ENCODE data around the gene LTBP3. TPM values are rescaled to one million over a fixed set of nuclear protein-coding genes. Genes with fewer than 3 reads are reported as not detected.

The LTBP3 gene
- total RNA-seq, 2 donors from 2014 or later, result 492 to 512 TPM

- Histone ChIP-seq H3K4me1 (ENCODE audit: control insufficient read depth in 1 of 2, low read depth in 2 of 2) (peaks cover 88 to 96% of the 10 kb centered on the region in 2 donors), H3K9me3 (no peaks in the 10 kb centered on the region), H3K27me3 (replicated peaks; ENCODE audit: insufficient read depth) (no peaks in the 10 kb centered on the region), H3K4me3 (peak overlapping the region; percentile 50), H3K36me3 (no peaks in the 10 kb centered on the region), H3K27ac (peak overlapping the region; percentile 99 to 100)
- ATAC-seq (ENCODE audit: insufficient number of reproducible peaks, low FRiP score, low read depth) (peak; percentile 47), DNase-seq (ENCODE audit: low spot score) (peak; percentile 84)
- no peak for TF ChIP-seq CTCF (IDR thresholded peaks at IDR 0.05)
These were observed 66.4 kb downstream of the LTBP3 start for GRCh38 chr11:65491614-65492386.

GRCh38 chr11:65491163-65491465 is 67.0 kb downstream of the LTBP3 start:
- H3K4me1 ChIP-seq (ENCODE audit: control insufficient read depth in 1 of 2, low read depth in 2 of 2), result peaks cover 88 to 96% of the 10 kb centered on the region in 2 donors
- no peak for ATAC-seq (ENCODE audit: insufficient number of reproducible peaks, low FRiP score, low read depth)
- H3K27ac ChIP-seq, result peak overlapping the region; percentile 99 to 100
- TF ChIP-seq CTCF (IDR thresholded peaks at IDR 0.05), result no peak
- H3K9me3 ChIP-seq, result no peaks in the 10 kb centered on the region
- H3K4me3 ChIP-seq, result peak overlapping the region; percentile 50
- H3K27me3 ChIP-seq (replicated peaks; ENCODE audit: insufficient read depth), result no peaks in the 10 kb centered on the region
- no peaks in the 10 kb centered on the region for H3K36me3 ChIP-seq
- no peak for DNase-seq (ENCODE audit: low spot score)

GRCh38 chr11:65489706-65490320 is 68.3 kb downstream of the LTBP3 start:
- Histone ChIP-seq H3K4me3 (peak overlapping the region; percentile 61), H3K36me3 (no peaks in the 10 kb centered on the region), H3K9me3 (no peaks in the 10 kb centered on the region), H3K4me1 (ENCODE audit: control insufficient read depth in 1 of 2, low read depth in 2 of 2) (peaks cover 86 to 96% of the 10 kb centered on the region in 2 donors), H3K27me3 (replicated peaks; ENCODE audit: insufficient read depth) (no peaks in the 10 kb centered on the region), H3K27ac (peak overlapping the region; percentile 99 to 100)
- no peak for ATAC-seq (ENCODE audit: insufficient number of reproducible peaks, low FRiP score, low read depth)
- DNase-seq (ENCODE audit: low spot score), result no peak
- no peak for TF ChIP-seq CTCF (IDR thresholded peaks at IDR 0.05)

GRCh38 chr11:65489035-65489705 is 69.0 kb downstream of the LTBP3 start:
- H3K27ac ChIP-seq, result peak overlapping the region; percentile 99 to 100
- peaks cover 80 to 96% of the 10 kb centered on the region in 2 donors for H3K4me1 ChIP-seq (ENCODE audit: control insufficient read depth in 1 of 2, low read depth in 2 of 2)
- TF ChIP-seq CTCF (IDR thresholded peaks at IDR 0.05), result no peak
- ATAC-seq (ENCODE audit: insufficient number of reproducible peaks, low FRiP score, low read depth) (peak; percentile 8), DNase-seq (ENCODE audit: low spot score) (peak; percentile 58)
- no peaks in the 10 kb centered on the region for H3K27me3 ChIP-seq (replicated peaks; ENCODE audit: insufficient read depth)
- H3K4me3 ChIP-seq, result peak overlapping the region; percentile 61
- no peaks in the 10 kb centered on the region for H3K36me3 ChIP-seq
- H3K9me3 ChIP-seq, result no peaks in the 10 kb centered on the region

Other genes with a start within 250 kb of the LTBP3 start
- 10 to 100 TPM in 1 of 2 donors, 1 to 10 TPM in 1; 8.5 to 18.7 TPM for gene CDC42EP2, start 243.5 kb downstream of the LTBP3 start, total RNA-seq
- gene DPF2, start 224.5 kb downstream of the LTBP3 start, total RNA-seq, result 10 to 100 TPM; 33.3 to 49.4 TPM
- not detected for gene TIGD3, start 203.6 kb downstream of the LTBP3 start, total RNA-seq
- gene SLC25A45, start 175.7 kb downstream of the LTBP3 start, total RNA-seq, result 10 to 100 TPM; 19.0 to 26.7 TPM
- gene FRMD8, start 171.7 kb downstream of the LTBP3 start, total RNA-seq, result 10 to 100 TPM; 45.2 to 45.9 TPM
- gene NEAT1, start 135.6 kb downstream of the LTBP3 start, total RNA-seq, result 1,000 to 10,000 TPM in 1 of 2 donors, 100 to 1,000 TPM in 1; 848 to 1,659 TPM
- gene MALAT1, start 59.3 kb downstream of the LTBP3 start, total RNA-seq, result over 10,000 TPM; 20,776 to 38,952 TPM
- 100 to 1,000 TPM in 1 of 2 donors, 10 to 100 TPM in 1; 96.8 to 106 TPM for gene SCYL1, start 33.3 kb downstream of the LTBP3 start, total RNA-seq
- 10 to 100 TPM; 38.4 to 51.7 TPM for gene ZNRD2, start 12.1 kb upstream of the LTBP3 start, total RNA-seq
- gene FAM89B, start 14.2 kb upstream of the LTBP3 start, total RNA-seq, result 100 to 1,000 TPM in 1 of 2 donors, 10 to 100 TPM in 1; 53.3 to 127 TPM
- gene EHBP1L1, start 17.7 kb upstream of the LTBP3 start, total RNA-seq, result 100 to 1,000 TPM; 286 to 395 TPM
- under 1 TPM in 1 of 2 donors, not detected in 1; 0.95 TPM for gene KCNK7, start 37.4 kb upstream of the LTBP3 start, total RNA-seq
- 10 to 100 TPM; 48.3 to 62.8 TPM for gene MAP3K11, start 55.9 kb upstream of the LTBP3 start, total RNA-seq
- 10 to 100 TPM; 37.5 to 39.5 TPM for gene PCNX3, start 57.4 kb upstream of the LTBP3 start, total RNA-seq
- 10 to 100 TPM; 47.9 to 69.8 TPM for gene SIPA1, start 79.7 kb upstream of the LTBP3 start, total RNA-seq
- 10 to 100 TPM; 81.5 to 84.4 TPM for gene RELA, start 104.6 kb upstream of the LTBP3 start, total RNA-seq
- 10 to 100 TPM; 49.0 to 50.5 TPM for gene KAT5, start 153.9 kb upstream of the LTBP3 start, total RNA-seq
- 100 to 1,000 TPM; 138 to 185 TPM for gene RNASEH2C, start 162.4 kb upstream of the LTBP3 start, total RNA-seq
- 10 to 100 TPM; 26.3 to 38.4 TPM for gene AP5B1, start 222.6 kb upstream of the LTBP3 start, total RNA-seq
- under 1 TPM in 1 of 2 donors, not detected in 1; 0.27 TPM for gene OVOL1, start 228.7 kb upstream of the LTBP3 start, total RNA-seq